Activated T-cell treated with anti-CD3 and anti-CD28 coated beads, Interleukin-2, amount 50 U/mL, for 4 hours (primary cell): ENCODE measurements around the gene SYT2. TPM values are rescaled to one million over a fixed set of nuclear protein-coding genes. Genes with fewer than 3 reads are reported as not detected.
"Not testable (repeated sequence)": the region's sequence is repeated elsewhere in the genome, so short reads cannot be mapped to it uniquely, and the experiment has no call there.

Experiments used
- ATAC-seq, 2 donors: fragments of 200-7000 bp; cut with Tn5 transposase; one replicate each; pipeline ENCODE4 v1.10.0; 2021
- DNase-seq: peaks from one replicate; pipeline ENCODE4 v3.0.0-alpha.2; 2020
- H3K27me3 Mint-ChIP-seq: one replicate; pipeline ENCODE4 v1.8.0; 2021; ENCODE audit warnings: low read depth, mixed read lengths
- H3K36me3 Mint-ChIP-seq: one replicate; pipeline ENCODE4 v1.8.0; 2022; ENCODE audit warnings: mixed read lengths; ENCODE audit not compliant: insufficient read depth
- H3K4me1 Mint-ChIP-seq: one replicate; pipeline ENCODE4 v1.8.0; 2021; ENCODE audit warnings: low read depth, mixed read lengths
- H3K4me3 Mint-ChIP-seq: one replicate; pipeline ENCODE4 v1.8.0; 2021; ENCODE audit warnings: mild to moderate bottlenecking, moderate library complexity, mixed read lengths
- H3K9me3 Mint-ChIP-seq: one replicate; pipeline ENCODE4 v1.8.0; 2021; ENCODE audit warnings: mixed read lengths
- total RNA-seq, 3 donors: library from RNA; stranded (reverse); gene quantifications; one replicate each; pipeline ENCODE4 v1.2.1, GENCODE V29; 2021

Gene SYT2
- total RNA-seq, 3 donors from 2014 or later = not detected

DNA sequence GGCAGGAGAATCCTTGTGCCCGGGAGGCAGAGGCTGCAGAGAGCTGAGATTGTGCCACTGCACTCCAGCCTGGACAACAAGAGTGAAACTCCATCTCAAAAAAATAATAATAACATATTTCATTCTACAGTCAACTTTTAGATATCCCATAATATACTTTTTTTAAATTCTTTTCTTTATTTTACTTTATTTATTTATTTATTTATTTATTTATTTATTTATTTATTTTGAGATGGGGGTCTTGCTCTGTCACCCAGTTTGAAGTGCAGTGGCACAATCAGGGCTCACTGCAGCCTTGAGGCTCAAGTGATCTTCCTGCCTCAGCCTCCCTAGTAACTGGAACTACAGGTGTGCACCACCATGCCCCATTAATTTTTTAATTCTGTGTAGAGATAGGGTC is 3.9 kb upstream of the SYT2 start:
- H3K4me1 Mint-ChIP-seq, H3K36me3 Mint-ChIP-seq, H3K9me3 Mint-ChIP-seq, ATAC-seq, DNase-seq, H3K4me3 Mint-ChIP-seq: not testable (repeated sequence)
- H3K27me3 Mint-ChIP-seq = peaks cover 41% of the 10 kb centered on the region

DNA sequence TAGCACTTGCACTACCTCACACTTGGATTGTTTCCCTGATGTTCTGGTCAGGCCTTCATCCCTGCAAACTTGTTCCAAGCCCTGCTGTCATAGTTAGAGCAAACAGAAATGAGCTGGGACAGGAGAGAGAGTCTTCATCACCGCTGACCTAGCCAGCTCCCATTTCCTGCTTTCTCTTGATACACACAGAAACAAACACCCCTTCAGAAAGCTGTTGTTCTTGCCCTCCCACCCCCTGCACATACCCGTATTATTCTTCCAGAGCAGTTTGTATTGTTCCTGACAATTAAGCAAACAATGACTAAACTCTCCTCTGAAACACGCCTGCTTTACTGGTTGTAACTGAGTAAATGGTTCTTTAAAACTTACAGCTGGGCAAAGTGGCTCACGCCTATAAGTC is 2.9 kb upstream of the SYT2 start:
- ATAC-seq (no peak), DNase-seq (no peak)
- H3K36me3 Mint-ChIP-seq = no peaks in the 10 kb centered on the region
- no peak overlapping the region for H3K4me3 Mint-ChIP-seq
- H3K27me3 Mint-ChIP-seq = peaks cover 51% of the 10 kb centered on the region
- H3K9me3 Mint-ChIP-seq = no peaks in the 10 kb centered on the region
- peaks cover 4% of the 10 kb centered on the region for H3K4me1 Mint-ChIP-seq

DNA sequence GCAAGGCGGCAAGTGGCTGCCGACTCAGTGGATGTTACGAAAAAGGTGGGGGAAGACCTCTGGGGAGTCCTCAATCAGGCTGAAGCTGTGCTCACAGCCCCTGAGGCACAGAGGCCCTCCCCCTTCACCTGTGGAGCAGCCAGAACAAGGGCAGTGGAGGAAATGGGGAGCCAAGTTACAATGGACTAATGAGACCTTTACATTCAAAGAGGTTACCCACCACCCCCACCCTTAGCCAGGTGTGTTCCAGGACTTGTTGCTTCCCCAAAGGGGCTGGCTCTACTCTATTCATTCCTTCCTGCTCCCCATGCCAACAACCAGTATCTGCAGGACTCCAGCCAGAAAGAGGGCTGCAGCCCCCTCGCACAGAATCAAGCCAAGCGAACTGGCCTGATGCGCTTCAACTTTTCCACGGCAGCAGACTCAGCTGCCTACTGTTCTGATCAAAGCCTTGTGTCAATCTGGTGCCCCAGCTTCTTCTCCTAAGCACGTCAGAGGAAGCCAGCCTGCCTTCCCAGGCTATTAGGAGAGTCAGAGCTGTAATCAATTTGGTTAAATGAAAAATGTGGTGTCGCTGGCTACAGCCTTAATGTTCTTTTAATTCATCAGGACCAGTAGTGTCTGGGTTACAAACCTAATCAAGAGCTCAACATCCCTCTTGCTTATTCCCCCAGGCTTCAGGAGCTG is 1.8 kb upstream of the SYT2 start:
- Mint-ChIP-seq H3K36me3 (no peaks in the 10 kb centered on the region), H3K27me3 (peaks cover 57% of the 10 kb centered on the region), H3K4me1 (peaks cover 4% of the 10 kb centered on the region), H3K4me3 (no peak overlapping the region), H3K9me3 (no peaks in the 10 kb centered on the region)
- no peak for DNase-seq
- no peak for ATAC-seq

DNA sequence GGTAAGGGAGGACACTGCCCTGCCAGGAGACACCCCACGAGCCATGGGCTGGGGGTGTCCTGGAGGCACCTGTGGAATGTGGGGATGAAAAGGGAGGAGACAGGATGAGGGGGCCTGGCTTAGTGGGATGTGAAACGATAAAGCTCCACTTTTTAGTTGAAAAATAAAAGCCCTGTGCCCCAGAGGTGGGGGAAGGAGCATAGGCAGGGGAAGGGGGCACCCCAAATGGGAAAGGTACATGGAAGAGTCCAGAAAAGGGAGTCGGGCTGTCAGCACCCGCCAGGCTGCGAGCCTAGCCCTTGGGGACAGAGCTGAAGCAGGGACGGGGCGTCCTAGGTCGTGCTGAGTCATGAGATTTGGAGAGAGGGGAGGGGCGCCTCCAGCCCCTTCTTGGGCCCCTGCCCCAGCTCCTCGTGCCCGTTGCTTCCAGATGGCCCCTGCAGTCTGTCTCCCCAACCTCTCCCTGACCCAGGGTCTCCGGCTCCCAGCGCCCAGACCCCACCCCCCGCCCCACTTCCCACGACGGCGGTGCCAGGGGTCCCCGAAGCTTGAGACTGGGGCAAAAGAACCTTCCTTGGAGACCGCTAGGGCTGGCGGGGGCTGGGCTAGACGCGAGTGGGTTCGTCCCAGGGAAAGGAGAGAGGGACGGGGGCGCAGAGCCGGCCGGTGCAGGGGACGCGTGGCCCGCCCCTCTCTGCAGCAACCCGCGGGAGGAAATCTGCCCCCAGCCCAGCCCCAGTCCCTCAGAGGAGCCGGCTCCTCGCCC is 795 bp downstream of the SYT2 start:
- H3K4me1 Mint-ChIP-seq = peaks cover 4% of the 10 kb centered on the region
- DNase-seq = no peak
- peaks cover 69% of the 10 kb centered on the region for H3K27me3 Mint-ChIP-seq
- H3K4me3 Mint-ChIP-seq = no peak overlapping the region
- no peaks in the 10 kb centered on the region for H3K36me3 Mint-ChIP-seq
- H3K9me3 Mint-ChIP-seq = no peaks in the 10 kb centered on the region
- ATAC-seq = peak in 1 of 2 donors; percentile 15

DNA sequence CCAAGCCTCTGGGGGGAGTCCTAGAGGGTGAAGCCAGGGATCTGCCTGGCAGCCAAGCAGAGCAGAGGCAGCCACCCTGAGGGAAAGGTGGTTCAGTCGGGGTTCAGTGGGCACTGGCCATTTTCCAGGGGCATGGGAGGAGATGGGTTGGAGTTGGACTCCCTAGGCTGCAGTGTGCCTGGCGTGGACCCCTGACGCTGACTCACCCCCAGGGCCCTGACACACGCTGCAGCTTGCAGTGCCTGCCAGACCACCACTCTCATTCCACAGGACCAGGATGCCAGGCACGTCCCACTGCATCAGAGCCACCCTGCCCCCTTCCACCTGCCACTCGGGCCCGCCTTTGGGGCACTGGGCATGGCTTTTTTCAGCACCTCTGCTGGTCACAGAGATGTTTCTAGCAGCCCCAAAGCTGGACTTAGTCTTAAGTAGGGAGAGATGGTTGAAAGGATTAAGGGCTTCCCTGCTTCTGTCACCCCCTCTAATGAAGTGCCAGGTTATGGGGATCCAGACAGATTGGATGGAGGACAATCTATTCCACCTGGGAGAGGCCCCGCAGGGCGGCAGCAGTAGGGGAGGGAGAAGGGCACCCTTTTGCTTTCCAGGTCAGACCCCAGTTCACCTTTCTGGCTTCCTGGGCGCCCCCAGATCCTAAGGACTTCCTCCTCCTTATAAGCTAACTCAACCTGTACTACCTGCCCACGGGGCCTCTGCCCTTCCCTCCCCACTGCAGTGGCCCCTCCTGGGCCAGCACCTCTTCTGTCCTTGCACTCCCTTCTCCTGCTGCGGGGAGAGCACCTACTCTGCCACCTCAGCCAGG is 1.6 kb downstream of the SYT2 start:
- no peak for ATAC-seq
- DNase-seq = no peak
- Mint-ChIP-seq H3K9me3 (no peaks in the 10 kb centered on the region), H3K36me3 (no peaks in the 10 kb centered on the region), H3K4me3 (no peak overlapping the region), H3K27me3 (peaks cover 76% of the 10 kb centered on the region), H3K4me1 (peaks cover 4% of the 10 kb centered on the region)

DNA sequence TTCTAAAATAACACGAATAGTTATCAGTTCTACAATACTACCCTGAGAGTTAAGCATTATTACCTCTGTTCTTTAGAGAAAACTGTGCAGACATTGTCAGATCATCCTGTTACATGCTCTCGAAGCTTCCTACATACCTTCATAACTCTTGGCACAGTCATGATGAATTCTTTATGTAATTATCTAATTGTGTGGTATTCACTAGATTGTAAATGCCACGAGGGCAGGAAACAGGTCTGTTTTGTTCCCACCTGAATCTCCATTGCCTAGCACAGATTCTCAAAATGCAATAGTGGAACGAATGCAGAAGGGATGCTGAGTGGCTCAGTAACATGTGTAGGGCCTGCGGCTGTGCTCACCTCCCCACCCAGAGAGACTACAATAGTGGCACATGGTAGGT is 3.4 kb downstream of the SYT2 start:
- no peak for DNase-seq
- no peak for ATAC-seq
- H3K4me1 Mint-ChIP-seq = peaks cover 4% of the 10 kb centered on the region
- H3K27me3 Mint-ChIP-seq = peaks cover 77% of the 10 kb centered on the region
- no peaks in the 10 kb centered on the region for H3K36me3 Mint-ChIP-seq
- no peak overlapping the region for H3K4me3 Mint-ChIP-seq
- no peaks in the 10 kb centered on the region for H3K9me3 Mint-ChIP-seq

DNA sequence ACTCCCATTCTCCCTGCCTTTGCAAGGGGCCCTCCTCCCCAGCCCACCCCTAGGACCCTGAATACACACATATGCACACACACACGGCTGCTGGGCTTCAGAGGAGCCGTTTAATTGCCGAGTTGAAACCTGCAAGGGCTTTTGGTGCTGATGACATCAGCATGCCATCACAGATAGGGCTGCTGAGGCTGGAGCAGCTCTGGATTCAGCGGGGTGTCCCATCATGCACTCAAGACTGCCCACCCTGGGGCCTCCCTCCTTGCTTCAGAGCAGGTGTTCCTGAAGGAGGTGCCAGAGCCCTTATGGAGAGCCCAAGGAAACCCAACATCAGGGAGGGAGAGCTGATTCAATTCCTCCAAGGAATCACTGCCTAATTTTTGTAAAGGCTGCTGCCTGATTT is 5.7 kb downstream of the SYT2 start:
- ATAC-seq = no peak
- Mint-ChIP-seq H3K9me3 (no peaks in the 10 kb centered on the region), H3K27me3 (peaks cover 61% of the 10 kb centered on the region)

DNA sequence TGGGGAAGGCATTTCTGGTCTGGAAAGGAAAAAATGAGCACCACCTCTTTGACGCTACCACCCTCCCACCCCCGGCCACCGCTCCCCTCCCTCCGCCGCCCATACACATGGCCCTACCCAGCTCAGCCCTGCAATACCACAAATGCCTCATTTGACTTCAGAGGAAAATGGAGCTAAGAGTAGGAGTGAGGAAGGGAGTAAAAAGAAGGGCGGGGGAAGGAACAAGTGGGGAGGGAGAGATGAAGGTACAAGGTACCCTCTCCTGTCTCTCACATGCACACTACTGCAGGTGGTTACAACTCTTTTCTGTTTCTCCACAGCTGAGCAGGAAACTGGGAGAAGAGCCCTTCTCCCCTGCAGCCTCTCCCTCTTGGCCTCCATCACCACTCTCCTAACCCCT is 7.1 kb downstream of the SYT2 start:
- Mint-ChIP-seq H3K36me3 (no peaks in the 10 kb centered on the region), H3K4me1 (no peaks in the 10 kb centered on the region), H3K4me3 (no peak overlapping the region), H3K27me3 (peaks cover 53% of the 10 kb centered on the region), H3K9me3 (no peaks in the 10 kb centered on the region)
- ATAC-seq (no peak), DNase-seq (no peak)

More for the DNA sequence above, 5.7 kb downstream of the SYT2 start:
- no peak for DNase-seq
- Mint-ChIP-seq H3K36me3 (no peaks in the 10 kb centered on the region), H3K4me3 (no peak overlapping the region), H3K4me1 (peaks cover 4% of the 10 kb centered on the region)

DNA sequence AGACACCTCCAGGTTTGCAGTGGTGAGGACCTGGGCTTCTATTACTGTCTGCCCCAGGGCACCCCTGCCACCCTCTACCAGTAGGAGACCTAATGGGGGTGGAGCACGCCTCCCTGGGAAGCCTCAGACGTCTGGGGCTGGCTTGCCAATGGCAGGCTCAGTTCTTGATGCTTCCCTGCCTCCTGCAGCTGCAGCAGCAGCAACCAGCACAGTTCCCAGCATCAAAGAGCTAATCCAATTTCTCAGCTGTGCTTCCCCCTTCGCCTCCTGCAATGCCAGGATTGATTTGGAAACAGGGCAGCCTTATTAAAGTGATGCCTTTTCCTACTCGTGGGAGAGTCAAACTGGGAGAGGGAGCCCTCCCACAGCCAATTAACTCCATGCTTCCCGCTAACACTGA is 8.2 kb downstream of the SYT2 start:
- no peaks in the 10 kb centered on the region for H3K36me3 Mint-ChIP-seq
- H3K27me3 Mint-ChIP-seq = peaks cover 47% of the 10 kb centered on the region
- H3K4me3 Mint-ChIP-seq = no peak overlapping the region
- no peak for ATAC-seq
- no peaks in the 10 kb centered on the region for H3K9me3 Mint-ChIP-seq
- no peaks in the 10 kb centered on the region for H3K4me1 Mint-ChIP-seq
- DNase-seq = no peak

DNA sequence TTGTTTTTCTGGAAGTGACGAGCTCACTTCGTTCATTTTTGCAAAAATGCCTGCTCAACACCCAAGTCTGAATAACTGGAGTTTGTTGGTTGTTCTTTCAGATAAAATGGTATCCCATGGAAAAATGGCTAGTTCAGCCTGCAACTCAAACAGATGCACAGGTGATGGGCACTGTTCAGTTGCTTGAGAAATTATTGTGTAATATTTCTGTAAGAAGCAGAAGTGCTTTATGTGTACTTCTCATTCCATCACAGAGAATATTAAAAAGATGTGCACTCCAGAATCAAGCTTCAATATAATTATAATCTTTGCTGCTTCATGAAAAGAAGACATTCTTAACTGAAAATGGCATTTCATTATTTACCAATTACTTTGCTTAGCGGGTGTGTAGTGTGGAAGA is 9.1 kb downstream of the SYT2 start:
- ATAC-seq (no peak), DNase-seq (no peak)
- Mint-ChIP-seq H3K9me3 (no peaks in the 10 kb centered on the region), H3K4me1 (no peaks in the 10 kb centered on the region), H3K36me3 (no peaks in the 10 kb centered on the region), H3K4me3 (no peak overlapping the region), H3K27me3 (peaks cover 41% of the 10 kb centered on the region)

DNA sequence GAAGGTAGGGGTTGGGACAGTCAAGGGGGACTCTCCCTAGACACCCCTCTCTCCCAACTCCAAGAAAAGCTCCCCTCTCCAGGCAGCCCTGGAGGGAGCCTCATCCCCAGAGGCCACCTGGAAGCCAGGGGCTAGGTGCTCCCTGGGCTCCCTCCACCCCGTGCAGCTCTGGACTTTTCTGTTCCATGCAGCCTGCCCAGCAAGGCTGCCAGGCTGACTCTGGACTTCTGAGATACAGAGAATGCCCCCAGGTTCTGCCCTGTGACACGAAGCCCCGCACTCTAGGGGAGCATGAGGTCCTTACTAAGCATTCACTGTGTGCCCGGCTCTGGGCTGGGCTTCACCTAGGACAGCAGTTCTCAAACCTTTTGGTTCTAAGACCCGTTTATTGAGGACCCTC is 10.2 kb downstream of the SYT2 start:
- no peaks in the 10 kb centered on the region for H3K36me3 Mint-ChIP-seq
- peaks cover 45% of the 10 kb centered on the region for H3K27me3 Mint-ChIP-seq
- no peak for DNase-seq
- H3K4me1 Mint-ChIP-seq = no peaks in the 10 kb centered on the region
- no peak overlapping the region for H3K4me3 Mint-ChIP-seq
- no peak for ATAC-seq
- H3K9me3 Mint-ChIP-seq = no peaks in the 10 kb centered on the region

DNA sequence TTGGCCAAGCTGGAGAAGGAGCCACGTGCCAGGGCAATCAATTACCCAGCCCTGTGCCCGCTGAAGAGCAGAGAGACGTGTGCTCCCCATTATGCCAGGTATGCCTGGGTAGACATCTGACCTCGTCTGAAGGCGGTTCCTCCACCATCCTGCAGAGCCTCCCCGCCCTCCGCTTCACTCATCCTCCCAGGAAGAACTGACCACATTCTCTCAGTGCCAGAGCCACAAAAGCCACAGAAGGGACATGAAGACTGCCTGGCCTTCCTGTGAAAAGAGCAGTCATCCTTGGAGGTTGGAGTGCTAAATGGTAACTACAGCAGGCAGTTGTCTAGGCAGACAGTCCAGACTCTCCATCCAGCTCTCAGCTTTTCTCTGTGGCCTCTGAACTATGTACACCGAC is 12.0 kb downstream of the SYT2 start:
- no peak for DNase-seq
- Mint-ChIP-seq H3K36me3 (no peaks in the 10 kb centered on the region), H3K4me3 (no peak overlapping the region), H3K4me1 (no peaks in the 10 kb centered on the region), H3K9me3 (no peaks in the 10 kb centered on the region), H3K27me3 (peaks cover 35% of the 10 kb centered on the region)
- ATAC-seq = no peak

DNA sequence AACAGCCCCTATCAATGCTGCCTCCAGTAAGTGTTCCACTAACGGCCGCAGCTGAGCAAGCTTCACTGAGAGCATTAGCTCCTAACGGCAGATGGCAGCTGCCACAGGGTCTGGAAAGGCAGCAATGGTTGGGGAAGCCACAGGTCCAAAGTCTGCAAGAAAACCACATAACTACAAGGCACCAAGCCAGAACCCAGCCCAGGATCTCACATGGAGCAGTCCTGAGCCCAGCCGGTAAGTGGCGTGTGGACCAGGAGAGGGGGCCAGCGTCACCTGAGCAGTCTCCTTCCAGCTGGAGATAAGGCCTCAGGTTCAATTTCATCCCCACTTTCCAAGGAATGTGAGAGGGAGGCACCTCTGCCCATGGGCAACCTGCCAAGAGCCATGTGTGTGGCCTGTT is 13.2 kb downstream of the SYT2 start:
- ATAC-seq = no peak
- no peaks in the 10 kb centered on the region for H3K36me3 Mint-ChIP-seq
- no peak for DNase-seq
- peaks cover 28% of the 10 kb centered on the region for H3K27me3 Mint-ChIP-seq
- H3K4me3 Mint-ChIP-seq = no peak overlapping the region
- no peaks in the 10 kb centered on the region for H3K9me3 Mint-ChIP-seq
- no peaks in the 10 kb centered on the region for H3K4me1 Mint-ChIP-seq

DNA sequence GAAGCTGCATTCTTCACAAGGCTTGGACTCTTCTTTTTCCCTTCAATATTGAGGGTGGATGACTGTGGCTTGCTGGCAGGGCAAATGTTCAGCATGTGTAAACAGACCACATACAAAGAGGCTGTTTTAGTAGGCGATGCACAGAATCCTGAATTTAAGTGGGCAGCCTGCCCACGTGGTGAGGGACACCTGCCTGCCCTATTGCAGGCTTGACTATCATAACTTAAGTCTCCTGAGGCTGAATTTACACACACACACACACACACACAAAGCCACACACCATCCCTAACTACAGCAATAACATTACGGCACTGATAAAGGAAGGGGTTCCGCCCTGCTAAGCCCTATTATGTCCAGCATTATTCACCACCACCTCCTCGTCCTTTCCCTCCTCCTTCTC is 15.9 kb downstream of the SYT2 start:
- ATAC-seq (no peak), DNase-seq (no peak)
- H3K9me3 Mint-ChIP-seq = no peaks in the 10 kb centered on the region
- H3K4me1 Mint-ChIP-seq = no peaks in the 10 kb centered on the region
- H3K4me3 Mint-ChIP-seq = no peak overlapping the region
- H3K27me3 Mint-ChIP-seq = peaks cover 37% of the 10 kb centered on the region
- no peaks in the 10 kb centered on the region for H3K36me3 Mint-ChIP-seq
